GM12892 (cell line): Measurements from ENCODE around the gene NIF3L1.

Experiments
- DNase-seq: peaks from one replicate; pipeline ENCODE4 v3.0.0; 2011; ENCODE audit not compliant: insufficient read length
- FAIRE-seq: peaks from 2 replicates; lab custom pipeline; 2011; peaks lifted over from hg19 to GRCh38; lab: Jason Lieb, UNC
- POLR2A ChIP-seq: IDR thresholded peaks from 2 replicates; pipeline ENCODE4 v1.6.1; 2011; ENCODE audit warnings: low read depth, low read length, control low read depth
- POLR2AphosphoS5 ChIP-seq: IDR thresholded peaks from 2 replicates; pipeline ENCODE4 v1.6.1; 2011; ENCODE audit warnings: low read depth, low read length, control low read depth
- TAF1 ChIP-seq: IDR thresholded peaks from 2 replicates; pipeline ENCODE4 v1.6.1; 2011; ENCODE audit warnings: low read depth, mild to moderate bottlenecking, control low read depth, low read length, borderline replicate concordance

Gene NIF3L1

DNA sequence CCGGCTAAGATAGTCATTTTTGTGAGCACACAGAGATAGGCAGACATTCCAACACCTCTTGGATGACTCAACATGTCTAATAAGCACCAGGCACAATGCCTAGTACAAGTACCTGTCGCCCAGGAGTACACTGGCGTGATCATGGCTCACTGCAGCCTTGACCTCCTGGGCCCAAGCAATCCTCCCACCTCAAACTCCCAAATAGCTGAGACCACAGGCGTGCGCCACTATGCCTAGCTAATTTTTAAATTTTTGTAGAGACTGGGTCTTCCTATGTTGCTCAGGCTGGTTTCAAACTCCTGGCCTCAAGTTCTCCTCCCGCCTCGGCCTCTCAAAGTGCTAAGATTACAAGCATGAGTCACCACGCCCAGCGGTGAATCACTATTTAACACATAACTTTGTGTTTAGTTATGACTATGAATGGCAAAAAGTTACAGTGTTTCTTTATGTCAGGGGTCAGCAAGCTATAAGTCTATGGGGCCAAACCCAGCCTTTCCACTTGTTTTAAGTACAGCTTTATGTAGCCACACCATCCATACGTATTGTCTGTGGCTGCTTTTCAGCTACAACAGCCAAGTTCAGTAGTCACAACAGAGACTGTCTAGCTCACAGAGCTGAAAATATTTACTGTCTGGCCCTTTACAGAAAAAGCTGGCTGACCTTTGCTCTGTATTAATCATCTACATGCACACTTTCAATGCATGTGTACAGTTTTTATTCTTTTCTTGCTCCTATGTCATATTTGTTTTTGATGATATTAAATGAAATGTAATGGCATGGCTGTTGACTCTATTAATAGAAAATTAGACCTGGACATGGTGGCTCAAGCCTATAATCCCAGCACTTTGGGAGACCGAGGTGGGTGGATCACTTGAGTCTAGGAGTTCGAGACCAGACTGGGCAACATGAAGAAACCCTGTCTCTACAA lies 55.6 kb downstream of the NIF3L1 start:
- no peak for FAIRE-seq
- no peak for TF ChIP-seq TAF1
- no peak for TF ChIP-seq POLR2AphosphoS5
- DNase-seq, result no peak

DNA sequence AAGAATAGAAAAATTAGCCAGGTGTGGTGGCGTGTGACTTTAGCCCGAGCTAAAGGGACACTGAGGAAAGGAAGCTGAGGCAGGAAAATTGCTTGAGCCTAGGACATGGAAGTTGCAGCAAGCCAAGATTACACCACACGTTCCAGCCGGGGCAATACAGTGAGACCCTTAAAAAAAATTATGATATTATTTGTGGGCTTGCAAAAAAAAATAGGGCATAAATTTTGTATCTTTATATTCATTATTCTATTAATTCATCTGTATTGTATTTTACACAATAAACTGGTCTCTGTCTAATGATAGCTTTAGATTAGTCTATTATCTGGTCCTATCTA lies 56.2 kb downstream of the NIF3L1 start:
- FAIRE-seq (no peak), DNase-seq (no peak)
- TF ChIP-seq POLR2AphosphoS5 (no peak), TAF1 (no peak), POLR2A (no peak)

DNA sequence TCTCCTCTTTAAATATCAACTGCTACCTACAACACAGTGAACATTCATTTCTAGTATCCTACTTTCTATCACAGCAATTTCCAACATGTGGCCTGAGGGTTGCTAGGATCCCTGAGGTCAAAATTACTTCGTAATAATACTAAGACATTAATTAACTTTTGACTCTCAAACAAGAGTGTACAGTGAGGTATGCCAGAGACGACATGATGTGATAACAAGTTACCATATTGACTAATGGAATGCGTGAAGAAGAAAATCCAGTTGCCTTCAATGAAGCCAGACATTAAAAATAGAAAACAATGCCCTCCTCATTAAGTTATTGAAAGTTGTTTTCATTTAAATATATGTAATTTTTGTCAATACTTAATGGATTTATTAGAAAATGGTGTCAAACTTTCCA lies 61.2 kb downstream of the NIF3L1 start:
- no peak for TF ChIP-seq POLR2AphosphoS5
- TF ChIP-seq TAF1, result no peak
- TF ChIP-seq POLR2A, result no peak
- FAIRE-seq (no peak), DNase-seq (no peak)
